Endothelial cell (in vitro differentiated cells): Measurements from ENCODE around the gene DACH1. TPM values are rescaled to one million over a fixed set of nuclear protein-coding genes. Genes with fewer than 3 reads are reported as not detected.

Source experiments
- DNase-seq: peaks from one replicate; pipeline ENCODE4 v3.0.0; 2021; ENCODE audit warnings: low spot score
- H3K27ac Mint-ChIP-seq: one replicate; pipeline ENCODE4 v1.8.0; 2021; ENCODE audit warnings: mixed read lengths, inconsistent platforms; ENCODE audit not compliant: unreplicated experiment
- H3K27me3 Mint-ChIP-seq: one replicate; pipeline ENCODE4 v1.8.0; 2021; ENCODE audit warnings: mild to moderate bottlenecking, moderate library complexity, mixed read lengths, inconsistent platforms; ENCODE audit not compliant: unreplicated experiment
- H3K36me3 Mint-ChIP-seq: one replicate; pipeline ENCODE4 v1.8.0; 2021; ENCODE audit warnings: mild to moderate bottlenecking, low read depth, mixed read lengths, inconsistent platforms; ENCODE audit not compliant: unreplicated experiment
- H3K4me1 Mint-ChIP-seq: one replicate; pipeline ENCODE4 v1.8.0; 2021; ENCODE audit warnings: mild to moderate bottlenecking, mixed read lengths, inconsistent platforms; ENCODE audit not compliant: unreplicated experiment
- H3K4me3 Mint-ChIP-seq: one replicate; pipeline ENCODE4 v1.8.0; 2021; ENCODE audit warnings: mild to moderate bottlenecking, mixed read lengths, inconsistent platforms; ENCODE audit not compliant: unreplicated experiment
- H3K9me3 Mint-ChIP-seq: one replicate; pipeline ENCODE4 v1.8.0; 2021; ENCODE audit warnings: mixed read lengths, inconsistent platforms; ENCODE audit not compliant: unreplicated experiment
- CTCF ChIP-seq: fragments of 200-600 bp; sonication (generic); IDR thresholded peaks from one replicate; pipeline ENCODE4 v1.5.0; 2021; ENCODE audit warnings: antibody characterized with exemption; ENCODE audit not compliant: unreplicated experiment
- total RNA-seq: library from RNA; stranded (reverse); fragmentation: NEBNext Ultra II Directional; extraction: Animal tissue kit (Norgen Biotek cat#: 25700); gene quantifications from one replicate; pipeline ENCODE4 v1.2.1, GENCODE V29; 2021; ENCODE audit not compliant: unreplicated experiment

DACH1 gene
- total RNA-seq, 1 donor from 2014 or later, result 36.4 TPM

GRCh38 chr13:71797517-71797916, 69.5 kb downstream of the DACH1 start:
- DNase-seq, result no peak
- H3K4me3 Mint-ChIP-seq, result no peak overlapping the region
- no peaks in the 10 kb centered on the region for H3K9me3 Mint-ChIP-seq
- H3K4me1 Mint-ChIP-seq, result peaks cover 4% of the 10 kb centered on the region
- no peaks in the 10 kb centered on the region for H3K27me3 Mint-ChIP-seq
- no peak overlapping the region for H3K27ac Mint-ChIP-seq
- no peak for TF ChIP-seq CTCF
- H3K36me3 Mint-ChIP-seq, result no peaks in the 10 kb centered on the region

GRCh38 chr13:71789693-71790329, 77.2 kb downstream of the DACH1 start:
- no peak for DNase-seq
- Mint-ChIP-seq H3K9me3 (no peaks in the 10 kb centered on the region), H3K27me3 (peaks cover 4% of the 10 kb centered on the region), H3K36me3 (no peaks in the 10 kb centered on the region), H3K4me1 (peaks cover 19% of the 10 kb centered on the region), H3K4me3 (no peak overlapping the region), H3K27ac (peak overlapping the region; percentile 71)
- no peak for TF ChIP-seq CTCF

- peaks cover 4% of the 10 kb centered on the region for H3K27me3 Mint-ChIP-seq
- DNase-seq, result no peak
- H3K36me3 Mint-ChIP-seq, result no peaks in the 10 kb centered on the region
- H3K27ac Mint-ChIP-seq, result no peak overlapping the region
- TF ChIP-seq CTCF, result no peak
- H3K9me3 Mint-ChIP-seq, result no peaks in the 10 kb centered on the region
- H3K4me1 Mint-ChIP-seq, result peaks cover 19% of the 10 kb centered on the region
- no peak overlapping the region for H3K4me3 Mint-ChIP-seq
Measured at GRCh38 chr13:71789037-71789436, 78.0 kb downstream of the DACH1 start.

- Mint-ChIP-seq H3K36me3 (no peaks in the 10 kb centered on the region), H3K4me3 (no peak overlapping the region), H3K27ac (no peak overlapping the region), H3K9me3 (no peaks in the 10 kb centered on the region), H3K4me1 (peaks cover 19% of the 10 kb centered on the region), H3K27me3 (peaks cover 4% of the 10 kb centered on the region)
- DNase-seq, result no peak
- no peak for TF ChIP-seq CTCF
Measured at GRCh38 chr13:71787414-71787813, 79.6 kb downstream of the DACH1 start.

- no peak overlapping the region for H3K4me3 Mint-ChIP-seq
- H3K4me1 Mint-ChIP-seq, result peaks cover 19% of the 10 kb centered on the region
- no peak for TF ChIP-seq CTCF
- H3K36me3 Mint-ChIP-seq, result no peaks in the 10 kb centered on the region
- no peak for DNase-seq
- no peak overlapping the region for H3K27ac Mint-ChIP-seq
- H3K27me3 Mint-ChIP-seq, result peaks cover 2% of the 10 kb centered on the region
- H3K9me3 Mint-ChIP-seq, result no peaks in the 10 kb centered on the region
Measured at GRCh38 chr13:71786875-71787274, 80.1 kb downstream of the DACH1 start.
